Psoas muscle (tissue), 8 donors: ENCODE data around the gene MRPL20. TPM values are rescaled to one million over a fixed set of nuclear protein-coding genes. Genes with fewer than 3 reads are reported as not detected.

Experiments used
- ATAC-seq, 4 donors: fragments of 200-7000 bp; cut with Tn5 transposase; one replicate each; pipeline ENCODE4 v1.9.1; 2020; ENCODE audit warnings: moderate library complexity in 3 of 4, mild to moderate bottlenecking in 2 of 4
- DNase-seq, 2 donors: peaks; one replicate each; pipeline ENCODE4 v3.0.0-alpha.2; 2020
- H3K27ac ChIP-seq: fragments of 200-600 bp; one replicate; pipeline ENCODE4 v1.8.0; 2022
- H3K27me3 ChIP-seq, 3 donors: fragments of 200-600 bp in 1 of 3; one replicate each; pipeline versions ENCODE4 v1.6.1 to v1.8.0; 2013 to 2022; ENCODE audit warnings: low read length in 2 of 3, mild to moderate bottlenecking in 2 of 3, moderate library complexity in 1 of 3; ENCODE audit not compliant: insufficient read depth in 3 of 3
- H3K36me3 ChIP-seq, 2 donors: fragments of 200-600 bp in 1 of 2; one replicate each; pipeline versions ENCODE4 v1.6.1 to v1.8.0; 2013 to 2022; ENCODE audit warnings: low read depth in 1 of 2, mild to moderate bottlenecking in 1 of 2, moderate library complexity in 1 of 2; ENCODE audit not compliant: insufficient read depth in 1 of 2
- H3K4me1 ChIP-seq: fragments of 200-600 bp; one replicate; pipeline ENCODE4 v1.8.0; 2022
- H3K4me3 ChIP-seq: fragments of 200-600 bp; one replicate; pipeline ENCODE4 v1.8.0; 2022; ENCODE audit warnings: mild to moderate bottlenecking
- H3K9me3 ChIP-seq: fragments of 200-600 bp; one replicate; pipeline ENCODE4 v1.8.0; 2022
- WGBS, 3 donors: extraction: QIAGEN DNeasy Blood & Tissue Kit; methylation state at CpG; one replicate each; pipeline versions ENCODE4 v1.1.6 to v1.1.7; 2013; 5-methylcytosine and 5-hydroxymethylcytosine counted together
- intact Hi-C, 2 donors: fragments of 100-400 bp; cut with DNase I; formaldehyde crosslinking; loops; one replicate each; pipeline versions ENCODE4 v1.11.0 to v1.14.2; 2022
- polyA plus RNA-seq, 3 donors: library from polyadenylated mRNA; stranded (reverse); fragments of 200-250 nt; gene quantifications; one replicate each; pipeline ENCODE4 v1.2.3, GENCODE V29; 2013
- total RNA-seq, 4 donors: library from RNA; stranded (reverse); fragmentation: NEBNext Ultra II Directional in 2 of 4; extraction: Animal tissue kit (Norgen Biotek cat#: 25700) in 2 of 4; gene quantifications; one replicate each; pipeline versions ENCODE4 v1.2.1 to v1.2.4, GENCODE V29; 2021 to 2023
- TF ChIP-seq, protein P1 (sequence below): fragments of 200-600 bp; IDR thresholded peaks from one replicate; pipeline ENCODE4 v1.8.0; 2022; ENCODE audit warnings: antibody characterized with exemption
- donor health status: healthy with polysubstance abuse.
- donor health status: DM: no; HTN: no; CAD: no; lungs with moderate emphysema.
- donor health status: Bipolar disorder and iron deficiency.
- donor health status: healthy.
- donor health status: DM: yes; HTN: yes; CAD: no.
- donor health status: DM: no; HTN: no; CAD: no.
- donor health status: DM: no; HTN: no; CAD: no.
- donor health status: DM: yes; HTN: yes; CAD: no.

The MRPL20 gene
- total and polyA plus RNA-seq, 7 donors: 114 to 308 (median 159) TPM

DNA sequence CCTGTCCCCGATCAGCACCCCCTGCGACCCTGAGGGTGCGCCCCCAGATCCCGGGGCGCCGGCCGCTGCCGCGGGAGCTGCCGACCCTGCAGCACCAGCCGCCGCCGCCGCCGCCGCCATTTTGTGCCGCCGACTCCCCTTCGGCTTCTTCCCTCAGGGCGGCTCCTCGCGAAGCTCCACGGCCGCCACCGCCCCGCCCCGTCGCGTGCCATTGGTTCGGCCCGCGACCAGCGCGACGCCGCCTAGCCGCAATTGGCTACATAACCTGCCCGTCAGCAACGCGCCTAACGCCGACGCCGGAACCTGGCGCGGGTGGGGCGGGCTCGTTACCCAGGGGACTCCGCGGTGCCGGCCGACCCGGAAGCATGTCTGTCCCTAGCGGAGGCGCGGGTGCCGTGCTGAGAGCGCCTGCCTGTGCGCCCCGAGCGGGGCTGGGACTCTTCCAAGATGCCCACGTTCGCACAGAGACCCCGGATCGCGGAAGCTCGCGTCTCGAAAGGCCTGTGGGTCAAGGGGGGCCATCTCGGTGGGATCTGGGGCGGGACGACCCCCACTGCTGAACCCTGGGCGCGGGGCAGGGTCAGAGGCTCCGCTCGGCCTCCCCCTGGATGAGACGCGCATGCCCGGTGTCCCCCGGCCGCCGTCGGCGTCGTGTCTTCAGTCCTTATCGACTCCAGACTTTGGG is 7.8 kb downstream of the MRPL20 start, which contains the start of gene CCNL2:
Gene CCNL2 (minus strand): TSS at position 149 of the 685 bp plus-strand sequence. CDS start 29 bp downstream, at position 120.
- H3K4me3 ChIP-seq: peak within 1 kb of the TSS; percentile 97
- TF ChIP-seq, protein P1, sequence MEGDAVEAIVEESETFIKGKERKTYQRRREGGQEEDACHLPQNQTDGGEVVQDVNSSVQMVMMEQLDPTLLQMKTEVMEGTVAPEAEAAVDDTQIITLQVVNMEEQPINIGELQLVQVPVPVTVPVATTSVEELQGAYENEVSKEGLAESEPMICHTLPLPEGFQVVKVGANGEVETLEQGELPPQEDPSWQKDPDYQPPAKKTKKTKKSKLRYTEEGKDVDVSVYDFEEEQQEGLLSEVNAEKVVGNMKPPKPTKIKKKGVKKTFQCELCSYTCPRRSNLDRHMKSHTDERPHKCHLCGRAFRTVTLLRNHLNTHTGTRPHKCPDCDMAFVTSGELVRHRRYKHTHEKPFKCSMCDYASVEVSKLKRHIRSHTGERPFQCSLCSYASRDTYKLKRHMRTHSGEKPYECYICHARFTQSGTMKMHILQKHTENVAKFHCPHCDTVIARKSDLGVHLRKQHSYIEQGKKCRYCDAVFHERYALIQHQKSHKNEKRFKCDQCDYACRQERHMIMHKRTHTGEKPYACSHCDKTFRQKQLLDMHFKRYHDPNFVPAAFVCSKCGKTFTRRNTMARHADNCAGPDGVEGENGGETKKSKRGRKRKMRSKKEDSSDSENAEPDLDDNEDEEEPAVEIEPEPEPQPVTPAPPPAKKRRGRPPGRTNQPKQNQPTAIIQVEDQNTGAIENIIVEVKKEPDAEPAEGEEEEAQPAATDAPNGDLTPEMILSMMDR: peak; percentile 62
- DNase-seq (peak; percentile 99 to 100), ATAC-seq (peak; percentile 94 to 97 (median 95))
- peaks cover 46% of the 10 kb centered on the region for H3K4me1 ChIP-seq
- H3K27me3 ChIP-seq: no peaks in the 10 kb centered on the region
- 0% methylated on average over 44 to 86 of the region's 86 CpGs for WGBS, 3 donors
- H3K9me3 ChIP-seq: no peaks in the 10 kb centered on the region
- intact Hi-C loops: loop anchor here in 1 of 2 donors (2.0 kb wide), 1 partner anchor 25 kb away; the partner anchor contains the start of gene AURKAIP1
- peaks cover 5 to 76% of the 10 kb centered on the region in 2 donors for H3K36me3 ChIP-seq
- H3K27ac ChIP-seq: peak within 1 kb of the TSS; percentile 95

DNA sequence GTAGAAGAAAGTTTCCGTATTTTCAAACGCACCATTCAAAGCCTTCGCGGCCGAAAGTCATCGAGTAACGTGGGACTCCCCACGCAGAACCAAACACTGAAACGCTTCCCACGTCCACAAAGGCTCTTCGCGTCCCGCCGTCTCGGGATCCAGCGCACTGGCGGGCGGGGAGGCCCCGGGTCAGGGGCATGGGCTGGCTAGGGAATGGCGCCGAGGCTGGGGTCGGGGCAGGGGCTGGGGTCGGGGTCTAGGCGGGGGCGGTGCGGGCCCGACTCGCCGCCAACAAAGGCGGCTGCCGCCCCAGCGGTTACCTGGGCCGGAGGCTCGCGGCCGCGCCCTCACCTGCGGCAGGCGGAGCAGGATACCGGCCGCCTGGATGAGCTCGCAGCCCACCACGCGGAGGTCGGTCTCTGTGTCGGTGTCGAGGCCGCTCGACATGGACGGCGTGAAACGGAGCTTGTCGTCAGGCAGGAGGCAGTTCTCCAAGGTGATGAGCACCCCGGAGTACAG is 8.4 kb downstream of the MRPL20 start:
- peak; percentile 0 to 2 (median 1) for ATAC-seq
- Histone ChIP-seq H3K4me1 (peaks cover 46% of the 10 kb centered on the region), H3K4me3 (peak overlapping the region; percentile 97), H3K36me3 (peaks cover 5 to 76% of the 10 kb centered on the region in 2 donors), H3K27ac (peak overlapping the region; percentile 95), H3K9me3 (no peaks in the 10 kb centered on the region), H3K27me3 (no peaks in the 10 kb centered on the region)
- 0% methylated on average over 44 to 54 of the region's 54 CpGs for WGBS, 3 donors
- TF ChIP-seq, protein P1: no peak
- intact Hi-C loops: loop anchor here in 1 of 2 donors (2.0 kb wide), 1 partner anchor 24 kb away; the partner anchor contains the start of gene AURKAIP1
- DNase-seq: no peak

DNA sequence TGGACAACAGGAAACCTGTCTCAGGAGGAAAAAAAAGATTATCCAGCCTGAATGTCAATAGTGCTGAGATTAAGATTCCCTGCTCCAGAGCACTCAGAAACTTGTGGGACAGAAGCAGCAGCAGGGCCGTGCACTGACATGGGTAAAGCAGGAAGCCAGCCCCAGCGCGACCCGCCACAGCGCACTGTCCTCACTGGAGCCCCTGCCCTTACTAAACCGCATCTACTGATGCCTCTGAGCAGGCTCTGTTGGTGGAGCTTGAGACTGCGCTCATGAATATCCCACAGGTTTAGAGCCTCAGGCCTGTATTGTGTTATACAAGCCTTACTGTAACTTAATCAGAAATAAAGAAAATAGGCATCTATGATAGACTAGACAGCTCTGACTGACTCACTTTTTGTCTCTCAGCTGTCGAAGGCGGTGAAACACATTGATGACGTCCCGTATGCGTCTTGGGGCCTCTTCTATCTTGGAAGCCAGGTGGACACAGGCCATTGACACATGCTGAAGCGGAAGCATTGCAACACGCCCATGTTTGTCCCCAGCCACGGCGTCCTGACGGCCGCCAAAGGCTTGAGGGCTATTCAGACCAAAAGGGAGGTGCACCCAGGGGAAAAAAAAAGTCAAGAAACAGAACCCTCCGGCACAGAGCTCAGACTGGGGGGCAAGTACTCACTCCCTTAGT is 9.1 kb downstream of the MRPL20 start:
- Histone ChIP-seq H3K27ac (peak overlapping the region; percentile 95), H3K4me3 (peak overlapping the region; percentile 97), H3K4me1 (peaks cover 52% of the 10 kb centered on the region), H3K27me3 (no peaks in the 10 kb centered on the region), H3K9me3 (no peaks in the 10 kb centered on the region), H3K36me3 (peaks cover 5 to 76% of the 10 kb centered on the region in 2 donors)
- intact Hi-C loops: loop anchor here in 1 of 2 donors (2.0 kb wide), 1 partner anchor 23 kb away; the partner anchor contains the start of gene AURKAIP1
- ATAC-seq (peak in 3 of 4 donors; percentile 5 to 15 (median 8)), DNase-seq (peak; percentile 60 to 78)
- TF ChIP-seq, protein P1: no peak
- 41 to 48% (median 43%) methylated on average over 19 of the region's 19 CpGs for WGBS, 3 donors

DNA sequence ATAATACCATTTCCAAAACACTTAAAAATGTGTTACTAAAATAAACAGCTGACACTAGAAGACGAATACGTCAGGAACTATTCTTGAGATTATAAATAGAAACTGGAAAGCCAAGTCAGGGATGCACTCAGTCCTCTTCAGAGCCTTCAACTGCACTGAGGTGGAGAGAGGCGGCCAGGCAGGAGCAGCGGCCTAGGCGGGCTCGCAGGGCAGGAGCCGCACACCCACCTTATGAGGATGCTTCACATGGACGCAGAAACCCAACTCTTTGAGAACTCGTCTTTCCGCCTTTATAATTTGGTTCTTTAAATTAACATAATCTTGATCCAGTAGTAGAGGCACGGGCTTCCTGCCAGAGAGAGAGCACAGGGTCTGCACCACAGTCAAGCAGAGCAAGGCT is 11.9 kb downstream of the MRPL20 start:
- peaks cover 3 to 78% of the 10 kb centered on the region in 2 donors for H3K36me3 ChIP-seq
- ATAC-seq: peak in 1 of 4 donors; percentile 21
- no peaks in the 10 kb centered on the region for H3K27me3 ChIP-seq
- WGBS, 3 donors: 69 to 79% (median 70%) methylated on average over 11 of the region's 11 CpGs
- H3K4me3 ChIP-seq: no peak overlapping the region
- H3K9me3 ChIP-seq: no peaks in the 10 kb centered on the region
- intact Hi-C loops: no loop called here
- H3K27ac ChIP-seq: peak overlapping the region; percentile 68
- peak in 1 of 2 donors; percentile 53 for DNase-seq
- TF ChIP-seq, protein P1: no peak
- H3K4me1 ChIP-seq: peaks cover 40% of the 10 kb centered on the region
